ENCODE data around the gene MCC.

The MCC gene

GRCh38 chr5:113147101-113147508 is 341.1 kb downstream of the MCC start:
- peak; percentile 42 for DNase-seq (ENCODE audit: low read depth)

DNA sequence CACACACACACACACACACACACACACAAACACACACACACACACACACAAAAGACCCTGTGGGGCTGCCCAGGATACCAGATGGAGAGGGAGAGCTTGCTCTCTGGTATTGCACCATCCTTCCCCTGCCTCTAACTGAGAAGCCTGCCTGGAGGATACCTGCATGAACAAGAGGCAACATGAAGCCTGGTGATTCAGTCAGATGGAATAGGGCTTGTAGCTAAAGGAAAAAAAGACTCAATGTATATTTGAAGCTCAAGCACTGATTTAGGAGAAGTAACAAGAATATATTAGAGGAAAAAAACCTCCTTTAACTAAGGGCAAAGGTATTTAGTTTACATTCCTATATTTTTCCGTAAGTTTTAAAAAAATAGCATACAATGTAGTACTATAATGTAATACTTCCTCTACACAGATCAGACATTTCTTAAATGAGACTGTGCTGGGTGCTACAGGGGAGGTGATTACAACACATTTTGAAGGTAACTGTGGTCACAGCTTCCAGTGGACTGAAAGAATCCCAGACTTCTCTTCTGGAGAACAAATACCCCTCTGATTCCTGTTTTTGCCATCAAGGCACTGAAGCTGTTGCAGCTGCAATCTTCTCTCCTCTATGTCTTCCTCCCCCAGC is 342.4 kb downstream of the MCC start:
- DNase-seq (ENCODE audit: low read depth) = no peak

DNA sequence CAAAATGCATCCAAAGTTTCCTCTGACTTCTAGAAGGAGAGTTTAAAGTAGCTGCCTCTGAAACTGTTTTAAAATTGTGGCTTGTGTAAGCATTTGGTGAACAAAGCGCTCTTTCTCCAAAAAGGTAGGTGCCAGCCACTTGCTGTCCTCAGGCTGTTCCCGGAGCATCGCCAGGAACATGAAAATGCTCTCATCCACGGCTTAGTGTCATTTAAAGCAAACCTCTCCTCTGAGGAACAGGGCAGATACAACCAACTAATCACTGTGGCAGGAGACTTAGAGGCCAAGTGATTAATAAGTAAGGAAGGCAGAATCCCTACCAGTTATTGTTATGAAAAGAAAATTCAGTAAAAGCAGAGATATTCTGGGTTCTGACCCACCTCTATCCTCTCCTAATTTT is 346.1 kb downstream of the MCC start:
- DNase-seq (ENCODE audit: low read depth) = no peak

DNA sequence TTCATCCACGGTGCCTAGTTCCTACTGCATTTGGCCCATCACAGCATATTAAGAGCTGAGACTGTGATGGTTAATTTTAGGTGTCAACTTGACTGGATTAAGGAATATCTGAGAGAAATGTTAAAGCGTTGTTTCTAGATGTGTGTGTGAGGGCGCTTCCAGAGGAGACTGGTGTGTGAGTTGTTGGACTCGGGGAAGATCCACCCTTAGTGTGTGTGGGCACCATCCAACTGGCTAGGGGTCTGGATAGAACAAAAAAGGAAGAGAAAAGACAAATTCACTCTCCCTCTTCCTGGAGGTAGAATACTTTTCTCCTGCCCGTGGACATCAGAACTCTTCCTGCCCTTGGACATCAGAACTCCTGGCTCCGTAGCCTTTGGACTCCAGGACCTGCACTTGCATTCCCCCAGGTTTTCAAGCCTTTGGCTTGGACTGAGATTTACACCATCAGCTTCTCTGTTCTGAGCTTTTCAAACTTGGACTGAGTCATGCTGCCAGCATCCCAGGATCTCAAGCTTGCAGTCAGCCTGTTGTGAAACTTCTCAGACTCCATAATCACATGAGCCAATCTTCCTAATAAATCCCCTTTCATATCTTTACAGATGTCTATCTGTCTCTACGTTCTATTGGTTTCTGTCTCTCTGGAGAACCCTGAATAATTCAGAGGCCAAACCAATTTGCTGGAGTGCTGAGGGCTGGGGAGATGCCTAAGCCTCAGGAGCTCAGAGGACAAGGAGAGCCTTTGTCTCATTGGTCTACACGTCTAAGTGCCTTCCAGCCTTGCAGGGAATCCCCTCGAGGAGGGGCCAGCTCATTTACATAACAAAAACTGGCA is 347.2 kb downstream of the MCC start:
- peak; percentile 56 for DNase-seq (ENCODE audit: low read depth)

- DNase-seq (ENCODE audit: low read depth) = no peak
Measured at GRCh38 chr5:113133211-113133975, 354.9 kb downstream of the MCC start.

- no peak for DNase-seq (ENCODE audit: low read depth)
Measured at GRCh38 chr5:113132564-113132963, 355.7 kb downstream of the MCC start.

GRCh38 chr5:113128641-113129330 is 359.5 kb downstream of the MCC start:
- no peak for DNase-seq (ENCODE audit: low read depth)

GRCh38 chr5:113128082-113128481 is 360.2 kb downstream of the MCC start:
- no peak for DNase-seq (ENCODE audit: low read depth)

DNA sequence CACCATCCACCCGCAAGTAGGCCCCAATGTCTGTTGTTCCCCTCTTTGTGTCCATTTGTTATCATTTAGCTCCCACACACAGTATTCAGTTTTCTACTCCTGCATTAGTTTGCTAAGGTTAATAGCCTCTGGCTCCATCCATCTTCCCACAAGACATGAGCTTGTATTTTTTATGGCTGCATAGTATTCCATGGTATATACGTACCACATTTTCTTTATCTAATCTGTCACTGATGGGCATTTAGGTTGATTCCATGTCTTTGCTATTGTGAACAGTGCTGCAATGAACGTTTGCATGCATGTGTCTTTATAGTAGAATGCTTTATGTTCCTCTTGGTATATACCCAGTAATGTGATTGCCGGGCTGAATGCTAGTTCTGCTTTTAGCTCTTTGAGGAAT is 361.2 kb downstream of the MCC start:
- no peak for DNase-seq (ENCODE audit: low read depth)

DNA sequence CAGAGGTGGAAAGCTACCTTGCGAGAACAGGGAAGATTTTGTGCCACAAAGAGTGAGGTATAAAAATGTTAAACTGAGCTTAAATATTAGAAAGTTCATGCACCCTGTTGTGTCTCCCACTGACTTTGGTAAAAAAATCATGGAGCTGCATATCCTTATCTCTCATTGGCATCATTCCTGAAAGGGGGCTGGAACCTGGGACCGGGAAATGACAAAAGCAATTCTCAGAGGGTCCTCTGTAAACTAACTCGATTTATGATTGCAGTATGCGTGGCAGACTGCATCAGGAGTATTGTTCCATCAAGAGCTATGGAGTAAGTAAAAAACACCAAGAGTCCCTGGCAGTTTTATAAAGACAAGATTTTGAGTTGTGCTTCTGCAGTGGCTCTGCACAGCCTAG is 362.9 kb downstream of the MCC start:
- DNase-seq (ENCODE audit: low read depth) = no peak

- DNase-seq (ENCODE audit: low read depth) = no peak
Measured at GRCh38 chr5:113124914-113125313, 363.3 kb downstream of the MCC start.

DNA sequence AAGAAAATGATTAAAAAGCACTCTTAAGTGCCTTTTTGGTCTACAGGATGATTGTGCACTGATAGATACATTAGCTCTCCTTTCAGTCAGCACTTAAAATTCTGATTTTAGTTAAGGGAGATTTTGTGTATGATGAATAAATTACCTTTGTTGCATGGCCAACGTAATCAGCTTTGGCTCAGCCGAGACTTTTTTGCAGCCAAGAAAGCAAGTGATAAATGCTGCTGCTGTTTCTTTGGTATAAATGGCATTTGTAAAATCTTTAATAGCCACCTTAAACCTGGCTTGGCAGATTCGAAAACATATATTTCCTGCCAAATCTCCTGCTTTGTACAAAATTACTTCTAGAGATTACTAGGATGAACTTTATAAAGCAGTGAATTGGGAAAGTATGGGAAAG is 364.0 kb downstream of the MCC start:
- DNase-seq (ENCODE audit: low read depth) = no peak

DNA sequence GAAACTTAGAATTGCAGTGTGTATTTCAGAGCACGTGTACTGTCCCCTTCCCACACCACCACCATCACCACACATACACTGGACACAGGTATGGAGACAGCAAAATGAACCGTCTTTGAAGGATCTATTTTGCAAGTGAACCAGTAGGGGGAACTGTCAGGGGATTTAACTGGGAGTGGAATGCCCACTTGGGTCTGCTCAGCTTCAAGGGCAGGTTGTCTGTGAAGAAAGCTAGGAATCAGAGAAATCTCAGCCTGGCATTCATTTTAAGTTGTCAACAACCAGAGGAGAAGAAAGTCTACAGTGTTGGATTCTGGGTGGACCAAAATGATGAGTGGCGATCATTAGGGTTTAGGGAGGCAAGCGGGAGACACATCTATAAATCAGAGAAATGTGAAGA is 364.6 kb downstream of the MCC start:
- peak; percentile 31 for DNase-seq (ENCODE audit: low read depth)

DNA sequence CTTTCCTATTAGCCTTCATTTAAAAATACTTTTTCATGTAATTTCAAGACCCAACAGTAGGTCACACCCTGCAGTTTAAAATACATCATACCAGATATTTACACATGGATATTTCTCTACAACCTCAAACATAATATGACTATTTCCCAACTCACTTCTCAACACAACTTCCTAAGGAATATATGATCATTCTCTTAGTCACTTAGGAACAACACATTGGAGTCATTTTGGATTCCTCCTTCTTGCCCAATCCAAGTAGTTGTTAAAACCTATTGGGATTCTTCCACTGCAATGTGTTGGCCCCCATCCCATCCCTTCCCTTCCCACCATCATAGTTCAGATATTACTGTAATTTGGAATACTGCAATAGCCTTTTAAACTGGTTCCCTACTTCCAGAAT is 366.2 kb downstream of the MCC start:
- peak; percentile 47 for DNase-seq (ENCODE audit: low read depth)

DNA sequence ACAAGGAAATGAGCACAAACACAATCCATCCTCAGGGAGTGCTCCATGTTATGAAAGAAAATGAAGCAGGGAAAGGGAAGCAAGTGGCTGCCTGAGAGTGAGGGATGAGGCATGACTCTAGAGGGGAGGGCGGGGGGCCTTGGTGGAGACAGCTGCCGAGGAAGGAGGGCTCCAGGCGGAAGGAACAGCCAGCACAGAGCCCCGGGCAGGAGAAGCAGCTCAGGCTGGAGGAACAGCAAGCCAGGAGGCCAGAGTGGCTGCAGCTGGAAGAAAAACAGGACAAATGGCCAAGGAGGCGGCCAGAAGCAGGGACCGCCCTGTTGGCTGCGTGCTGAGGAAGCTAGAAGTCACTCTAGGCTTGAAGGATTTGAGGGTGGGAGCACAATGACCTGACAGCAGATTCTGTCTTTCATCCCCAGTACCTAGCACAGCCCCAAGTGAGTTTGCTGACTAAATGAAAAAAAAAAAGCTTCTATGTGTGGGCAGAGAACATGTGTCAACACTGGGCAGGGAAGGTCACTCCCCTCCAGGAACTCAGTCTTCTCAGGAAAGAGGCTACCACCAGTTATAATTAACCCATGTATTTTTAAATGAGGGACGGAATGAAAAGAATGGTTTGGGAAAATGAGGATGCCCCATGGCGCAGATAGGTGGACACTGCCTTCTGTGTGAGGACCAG is 368.9 kb downstream of the MCC start:
- DNase-seq (ENCODE audit: low read depth) = no peak

DNA sequence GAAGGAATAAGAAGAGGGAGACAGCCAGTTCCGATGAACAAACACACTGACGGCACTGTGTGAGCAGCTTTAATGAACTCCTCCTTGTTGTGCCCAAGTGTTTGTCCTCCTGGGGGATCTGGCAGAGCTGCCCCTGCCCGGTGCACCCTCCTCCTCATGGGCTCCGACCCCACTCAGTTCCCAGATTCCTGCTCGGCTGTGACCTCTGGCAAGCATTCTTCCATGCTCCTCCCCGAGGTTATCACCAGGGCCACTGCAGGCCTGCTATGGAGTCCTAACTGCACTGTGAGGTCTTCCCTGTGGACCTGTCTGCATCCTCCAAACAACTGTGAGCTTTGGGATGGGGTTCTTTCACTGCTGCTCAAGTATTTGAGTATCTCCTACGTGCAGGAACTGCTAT is 369.5 kb downstream of the MCC start:
- DNase-seq (ENCODE audit: low read depth) = no peak

GRCh38 chr5:113118298-113118697 is 370.0 kb downstream of the MCC start:
- DNase-seq (ENCODE audit: low read depth) = no peak

DNA sequence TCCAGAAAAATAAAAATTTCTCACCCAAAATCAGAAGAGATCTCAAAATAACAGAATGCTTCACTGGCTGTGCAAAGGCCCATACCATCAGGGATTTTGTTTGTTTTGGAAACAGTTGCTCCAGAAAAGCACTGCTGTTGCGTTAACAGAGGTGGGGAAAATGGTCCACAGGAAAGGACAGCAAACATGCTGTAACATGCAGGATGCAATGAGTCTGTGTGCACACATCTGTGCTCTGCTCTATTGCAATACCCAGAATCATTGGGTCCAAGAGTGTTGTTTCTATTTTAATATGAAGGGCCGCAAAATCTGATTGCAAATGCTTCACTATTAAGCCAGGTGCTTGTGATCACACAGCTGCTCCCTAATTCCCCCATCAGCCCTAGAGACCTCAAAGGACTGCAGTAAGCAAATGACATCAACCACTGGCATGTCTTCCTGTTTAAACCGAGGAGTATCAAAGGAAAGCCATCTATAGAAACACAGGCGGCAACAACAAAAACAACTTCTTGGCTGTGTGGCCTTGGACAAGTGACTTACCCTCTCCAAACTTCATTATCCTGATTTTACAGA is 370.6 kb downstream of the MCC start:
- DNase-seq (ENCODE audit: low read depth) = no peak

DNA sequence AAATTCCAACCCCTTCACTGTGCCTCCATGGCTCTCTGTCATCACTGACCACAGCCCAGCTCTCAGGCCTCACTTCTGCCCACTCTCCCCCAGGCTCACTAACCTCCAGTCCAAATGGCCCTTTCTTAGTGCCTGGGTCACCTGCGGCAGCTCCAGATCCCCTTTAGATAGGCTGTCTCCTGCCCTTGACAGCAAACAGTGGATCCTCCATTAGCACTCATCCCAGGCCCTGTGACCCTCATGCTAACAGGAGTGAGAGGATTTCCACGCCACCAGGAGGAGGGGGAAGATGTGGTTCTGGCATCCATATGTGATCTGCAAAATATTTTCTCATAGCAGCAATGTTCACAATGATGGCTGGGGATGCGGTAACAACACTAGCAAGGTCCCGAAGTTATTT is 372.3 kb downstream of the MCC start:
- DNase-seq (ENCODE audit: low read depth) = no peak

DNA sequence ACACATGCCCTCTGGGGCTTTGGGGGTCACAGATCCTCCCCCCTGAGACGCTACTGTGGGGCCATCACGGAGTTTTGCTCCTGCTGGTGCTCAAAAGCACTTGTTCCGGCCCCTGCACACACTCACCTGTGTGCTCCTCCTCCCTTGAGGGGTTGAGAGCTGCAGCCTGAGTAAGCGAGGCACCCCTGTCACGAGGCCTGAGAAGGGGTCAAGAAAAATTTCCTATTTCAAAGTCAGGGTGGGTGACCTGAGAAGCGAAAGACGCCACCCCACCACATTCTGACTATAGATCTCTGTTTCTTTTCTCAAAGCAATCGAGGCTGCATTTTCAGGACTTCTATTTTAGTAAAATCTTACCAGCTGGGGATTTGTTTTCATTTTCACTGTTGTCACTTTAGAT is 373.2 kb downstream of the MCC start:
- DNase-seq (ENCODE audit: low read depth) = no peak

DNA sequence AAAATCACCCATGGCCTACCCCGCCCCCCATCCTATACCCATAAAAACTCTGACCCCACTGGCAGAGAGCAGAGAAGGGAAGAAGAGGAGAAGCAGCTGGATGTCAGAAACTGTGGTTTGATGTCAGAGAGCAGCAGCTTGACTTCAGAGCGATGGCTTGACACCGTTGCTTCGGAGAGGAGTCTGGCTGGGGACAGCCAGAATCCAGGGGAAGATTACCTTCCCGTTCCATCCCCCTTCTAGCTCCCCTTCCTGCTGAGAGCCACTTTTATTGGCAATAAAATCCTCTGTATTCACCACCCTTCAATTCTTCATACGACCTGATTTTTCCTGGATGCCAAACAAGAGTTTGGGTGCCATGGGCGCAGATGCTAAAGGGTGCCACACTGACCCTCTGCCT is 373.7 kb downstream of the MCC start:
- no peak for DNase-seq (ENCODE audit: low read depth)

DNA sequence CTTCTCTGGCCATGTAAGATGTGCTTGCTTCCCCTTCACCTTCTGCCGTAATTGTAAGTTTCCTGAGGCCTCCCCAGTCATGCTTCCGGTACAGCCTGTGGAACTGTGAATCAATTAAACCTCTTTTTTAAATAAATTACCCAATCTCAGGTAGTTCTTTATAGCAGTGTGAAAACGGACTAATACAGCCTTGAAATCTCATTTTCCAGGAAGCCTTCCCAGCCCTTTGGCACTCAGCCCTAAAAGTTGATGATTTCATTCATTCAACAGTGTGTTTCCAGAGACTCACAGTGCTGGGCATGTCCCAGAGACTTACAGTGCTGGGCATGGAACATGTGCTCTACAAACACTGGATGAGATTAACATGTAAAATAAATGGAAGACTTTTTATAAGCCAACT is 375.8 kb downstream of the MCC start:
- DNase-seq (ENCODE audit: low read depth) = no peak
